Germinal center (tissue), 1 donor: Measurements from ENCODE around the gene OLA1.

Experiments
- DNase-seq: peaks from one replicate; pipeline ENCODE4 v3.0.0; 2012; ENCODE audit warnings: mixed read lengths, low spot score

OLA1 gene

DNA sequence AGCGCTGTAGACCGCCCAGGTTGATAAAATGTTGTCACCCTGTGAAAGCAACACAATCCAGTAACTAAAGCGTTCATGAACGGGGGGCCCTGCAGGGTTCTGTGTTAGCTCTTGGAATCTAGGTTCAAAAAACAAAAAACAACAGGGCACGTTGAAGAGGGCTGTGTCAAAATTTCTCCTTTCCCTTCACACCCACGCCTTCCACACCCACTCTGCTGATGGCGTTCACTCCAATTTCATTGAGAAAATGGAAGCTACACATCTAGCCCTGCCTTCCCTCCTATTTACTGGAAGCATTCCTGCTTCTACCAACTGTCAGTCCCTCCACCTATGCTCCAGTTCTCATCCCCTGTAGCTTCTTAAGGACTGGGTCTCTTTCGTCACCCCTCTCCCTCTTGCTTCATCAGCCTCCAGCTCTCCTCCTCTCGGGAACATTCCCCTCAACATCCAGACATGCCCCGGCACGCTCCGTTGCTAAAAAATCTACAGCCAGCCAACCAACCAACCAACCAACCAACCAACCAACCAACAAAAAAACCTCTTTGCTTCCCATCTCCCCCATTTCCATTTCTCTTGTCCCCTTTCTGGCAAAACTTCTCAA, 184.7 kb downstream of the OLA1 start:
- DNase-seq: no peak

DNA sequence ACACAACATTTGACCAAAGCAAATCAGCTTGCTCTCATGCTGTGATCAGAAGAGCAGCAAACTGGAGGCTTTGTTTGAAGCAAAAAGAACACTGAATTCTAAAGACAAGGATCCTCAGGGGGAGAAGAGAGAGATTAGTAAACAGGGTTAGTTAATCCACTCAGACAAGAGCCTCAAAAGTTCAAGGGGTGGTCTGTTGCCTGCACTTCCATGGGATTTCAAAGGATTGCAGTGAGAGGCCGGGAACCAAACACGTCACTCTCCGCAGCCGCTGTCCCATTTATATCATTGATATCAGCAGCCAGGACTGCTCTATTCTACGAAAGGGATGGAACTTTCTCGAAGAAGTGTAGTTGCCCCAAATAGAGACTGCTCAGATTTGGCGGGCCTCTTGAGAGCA, 185.4 kb downstream of the OLA1 start:
- DNase-seq: no peak

DNA sequence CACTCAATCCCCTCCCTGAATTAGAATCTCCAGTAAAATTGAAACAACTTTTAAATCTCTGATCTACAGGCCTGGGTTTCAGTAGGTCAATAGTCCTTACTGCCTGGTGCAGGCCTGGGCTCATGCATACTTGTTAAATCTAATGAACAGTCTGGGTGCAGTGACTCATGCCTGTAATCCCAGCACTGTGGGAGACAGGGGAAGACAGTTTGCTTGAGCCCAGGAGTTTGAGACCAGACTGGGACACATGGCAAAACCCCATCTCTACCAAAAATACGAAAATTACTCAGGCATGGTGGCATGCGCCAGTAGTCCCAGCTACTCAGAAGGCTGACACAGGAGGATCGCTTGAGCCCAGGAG, 188.5 kb downstream of the OLA1 start:
- DNase-seq: no peak

DNA sequence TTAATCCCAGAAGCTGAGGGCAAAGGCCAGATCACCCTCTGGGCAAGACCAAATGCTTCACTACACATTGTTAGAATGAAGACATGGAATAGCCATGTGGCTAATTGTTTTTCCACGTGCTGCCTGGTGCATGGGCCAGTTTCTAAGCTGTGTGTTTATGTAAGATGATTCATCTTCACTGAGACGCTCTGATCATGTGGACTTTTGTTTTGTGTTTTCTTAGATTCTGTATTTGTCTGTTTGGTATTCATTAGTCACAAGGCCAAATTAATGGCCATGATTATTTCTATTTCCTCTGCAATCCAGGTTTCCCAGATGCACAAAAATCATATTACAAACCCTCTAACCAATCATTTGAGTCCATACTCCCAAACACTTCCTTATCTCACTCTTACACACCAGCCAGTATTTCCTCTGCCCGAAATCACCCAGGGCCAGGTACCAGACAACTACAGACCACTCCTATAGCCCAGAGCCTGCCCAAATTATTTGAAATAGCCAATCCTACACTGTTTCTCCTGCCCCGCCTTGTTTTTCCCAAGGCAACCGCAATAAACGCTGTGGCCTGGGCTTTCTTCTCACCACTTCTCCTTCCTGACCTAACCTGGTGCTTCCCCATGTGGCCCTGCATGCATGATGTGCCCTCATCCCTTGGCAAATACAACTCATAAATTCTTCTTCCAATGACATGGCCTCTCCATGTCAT, 189.0 kb downstream of the OLA1 start:
- DNase-seq: no peak

DNA sequence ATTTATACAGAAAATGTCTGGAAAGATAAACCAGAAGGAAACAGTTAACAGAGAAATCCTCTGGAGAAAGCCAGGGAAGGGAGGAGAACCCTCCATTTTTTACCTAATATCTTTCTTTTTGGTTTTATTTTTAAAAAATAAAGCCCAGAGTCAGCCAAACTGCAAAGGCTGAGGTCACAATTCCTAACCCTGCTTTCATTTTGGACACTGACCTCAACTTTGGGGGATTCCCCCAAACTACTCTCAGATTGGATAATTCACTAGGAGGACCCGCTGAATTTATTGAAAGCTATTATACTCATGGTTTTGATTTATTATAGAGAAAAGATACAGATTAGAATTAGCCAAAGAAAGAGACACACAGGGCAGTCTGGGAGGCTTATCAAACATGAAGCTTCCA, 189.9 kb downstream of the OLA1 start:
- no peak for DNase-seq

DNA sequence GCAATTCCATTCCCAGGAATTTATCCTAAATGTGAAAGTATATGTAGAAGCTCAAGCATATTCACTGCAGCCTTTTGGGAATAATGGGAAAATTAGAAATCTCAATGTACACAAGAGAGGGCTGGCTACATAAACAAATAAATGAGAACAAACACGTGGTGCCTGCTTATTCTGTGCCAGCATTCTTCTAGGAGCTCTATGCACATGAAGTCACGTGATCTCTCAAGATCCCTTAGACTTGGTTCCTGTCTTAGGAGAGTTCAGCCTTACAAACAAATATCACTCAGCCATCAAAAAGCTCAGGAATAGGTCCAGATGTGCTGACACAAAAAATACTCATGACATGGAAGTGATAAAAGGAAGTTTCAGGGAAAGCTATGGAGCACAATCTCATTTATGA, 190.3 kb downstream of the OLA1 start:
- DNase-seq: no peak

DNA sequence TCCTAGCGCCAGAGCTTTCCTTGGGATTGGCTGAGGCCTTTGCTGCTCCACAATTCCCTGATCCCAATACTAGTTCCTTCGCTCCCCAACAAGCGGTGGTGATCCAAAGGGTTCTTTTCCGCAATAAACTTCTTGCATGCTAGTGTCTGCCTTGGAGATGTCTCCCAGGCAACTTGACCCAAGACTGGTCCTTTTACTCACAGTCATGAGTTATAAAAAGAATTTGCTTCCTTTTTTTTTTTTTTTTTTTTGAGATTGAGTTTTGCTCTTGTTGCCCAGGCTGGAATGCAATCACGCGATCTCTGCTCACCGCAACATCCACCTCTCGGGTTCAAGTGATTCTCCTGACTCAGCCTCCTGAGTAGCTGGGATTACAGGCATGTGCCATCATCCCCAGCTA, 193.4 kb downstream of the OLA1 start:
- DNase-seq: no peak

DNA sequence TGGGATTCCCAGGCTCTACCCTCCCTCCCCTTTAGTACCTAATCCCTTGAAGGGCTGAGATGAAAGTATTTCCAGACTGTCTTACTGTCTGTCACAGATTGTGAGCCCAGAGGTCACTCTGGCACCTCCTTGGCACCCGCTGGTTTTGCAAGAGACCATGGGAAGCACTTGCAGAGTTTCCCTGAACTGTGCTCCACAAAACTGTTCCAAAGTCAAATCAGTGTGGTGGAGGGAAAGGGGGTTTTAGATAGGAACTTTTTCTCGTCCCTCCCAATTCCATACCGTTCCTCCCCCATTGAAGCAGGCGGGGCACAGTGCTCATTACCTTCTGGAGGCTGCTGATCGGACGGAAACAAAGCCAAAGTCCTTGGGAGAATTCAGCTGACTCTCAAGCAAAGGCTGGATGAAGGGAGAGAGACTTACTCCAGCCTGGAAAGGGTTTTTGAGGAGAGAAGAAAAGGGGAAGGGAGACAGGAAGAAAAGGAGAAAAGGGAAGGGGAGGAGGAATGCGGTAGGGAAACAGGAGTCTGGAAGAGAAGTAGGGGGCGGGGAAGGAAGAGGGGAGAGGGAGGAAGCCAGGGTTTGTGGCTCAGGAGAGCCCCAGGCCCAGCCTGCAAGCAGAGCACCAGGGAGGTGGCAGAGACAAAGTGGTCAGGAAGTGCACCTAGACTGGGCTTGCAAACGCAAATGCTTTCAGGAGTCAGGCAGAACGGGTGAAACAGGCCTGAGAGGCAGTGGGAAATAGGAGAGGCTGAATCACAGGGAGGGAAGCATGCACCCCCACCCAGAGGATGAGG, 194.8 kb downstream of the OLA1 start:
- no peak for DNase-seq

DNA sequence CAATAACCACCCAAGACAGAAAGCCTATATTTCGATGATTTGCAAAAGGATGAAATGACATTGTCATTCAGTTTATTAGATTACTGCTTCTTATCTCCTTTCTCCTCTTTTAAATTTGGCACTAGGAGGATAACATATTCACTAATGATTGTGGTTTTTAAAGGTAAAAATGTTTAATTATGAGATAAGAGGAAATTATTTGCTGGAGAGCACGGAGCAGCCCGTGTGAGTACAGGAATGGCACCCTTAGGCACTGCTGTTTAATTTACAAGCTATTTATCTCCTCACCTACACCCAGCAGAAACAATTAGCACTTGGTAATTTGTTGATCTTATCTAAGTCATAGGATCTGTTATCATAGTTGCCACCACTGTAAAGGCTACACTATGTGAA, 195.8 kb downstream of the OLA1 start:
- DNase-seq: no peak

DNA sequence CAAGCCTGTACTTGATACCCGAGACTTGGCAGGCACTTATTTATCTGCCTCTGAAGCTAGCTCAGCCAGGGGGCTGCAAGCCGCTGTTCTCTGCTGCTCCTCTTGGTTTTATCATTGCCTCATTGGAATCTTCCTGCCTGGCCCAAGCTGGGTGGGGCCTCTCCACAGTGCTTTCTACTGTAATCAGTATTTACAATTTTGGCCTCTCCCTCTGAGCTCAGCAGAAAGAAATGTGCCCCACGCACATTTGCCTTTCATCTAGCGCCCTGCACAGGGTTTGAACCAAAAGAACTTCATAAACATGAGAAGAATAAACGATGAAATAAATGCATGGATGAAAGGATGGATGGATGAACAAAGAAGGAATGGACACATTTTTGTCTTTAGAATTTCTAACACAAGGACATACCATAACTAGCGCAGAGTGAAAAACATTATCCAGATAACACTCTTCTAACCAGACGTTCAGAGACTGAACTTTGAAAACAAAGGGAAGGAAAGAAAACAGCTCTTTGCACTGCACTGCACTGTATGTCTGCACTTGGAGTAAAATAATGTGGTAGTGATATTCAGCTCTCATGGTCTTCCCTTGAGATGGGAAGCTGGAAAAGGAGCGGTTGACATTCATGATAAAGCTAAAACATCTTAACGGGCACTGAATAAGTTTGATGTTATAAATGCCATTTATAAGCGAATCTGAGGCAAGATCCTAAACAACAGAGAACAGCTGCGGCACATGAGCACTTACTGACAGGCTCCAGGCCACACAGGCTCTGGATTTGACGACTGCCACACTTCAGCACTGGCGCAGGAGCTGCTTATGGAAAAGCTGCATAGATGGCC, 196.4 kb downstream of the OLA1 start:
- no peak for DNase-seq

DNA sequence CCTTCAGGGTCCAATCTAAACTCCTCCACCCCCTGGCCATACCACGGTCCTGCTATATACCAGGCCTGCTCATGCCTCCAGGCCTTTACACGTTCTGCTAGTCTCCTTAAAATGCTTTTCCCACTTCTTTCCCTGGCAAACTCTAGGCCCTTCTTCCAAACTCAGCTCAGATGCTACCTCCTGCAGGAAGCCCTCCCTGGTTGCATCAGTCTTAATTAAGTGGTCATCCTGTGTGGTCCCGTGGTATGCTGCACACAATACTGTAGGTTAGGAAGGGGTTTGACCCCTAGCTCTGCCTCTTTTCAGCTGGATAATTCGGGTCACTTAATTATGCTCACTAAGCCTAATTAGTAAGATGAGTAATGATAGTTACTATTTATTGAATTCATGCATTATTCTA, 197.3 kb downstream of the OLA1 start:
- DNase-seq: no peak

DNA sequence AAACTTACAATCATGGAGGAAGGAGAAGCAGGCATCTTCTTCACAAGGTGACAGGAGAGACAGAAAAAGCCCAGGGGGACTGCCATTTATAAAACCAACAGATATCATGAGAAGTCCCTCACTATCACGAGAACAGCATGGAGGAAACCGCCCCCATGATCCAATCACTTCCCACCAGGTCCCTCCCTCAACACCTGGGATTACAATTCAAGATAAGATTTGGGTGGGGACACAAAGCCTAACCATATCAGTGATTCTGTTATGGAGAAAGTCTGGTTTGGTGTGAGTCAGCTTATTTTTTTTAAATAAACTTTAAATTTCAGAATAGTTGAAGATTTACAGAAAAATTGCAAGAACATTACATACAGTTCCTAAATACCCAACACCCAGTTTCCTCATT, 198.4 kb downstream of the OLA1 start:
- DNase-seq: no peak

DNA sequence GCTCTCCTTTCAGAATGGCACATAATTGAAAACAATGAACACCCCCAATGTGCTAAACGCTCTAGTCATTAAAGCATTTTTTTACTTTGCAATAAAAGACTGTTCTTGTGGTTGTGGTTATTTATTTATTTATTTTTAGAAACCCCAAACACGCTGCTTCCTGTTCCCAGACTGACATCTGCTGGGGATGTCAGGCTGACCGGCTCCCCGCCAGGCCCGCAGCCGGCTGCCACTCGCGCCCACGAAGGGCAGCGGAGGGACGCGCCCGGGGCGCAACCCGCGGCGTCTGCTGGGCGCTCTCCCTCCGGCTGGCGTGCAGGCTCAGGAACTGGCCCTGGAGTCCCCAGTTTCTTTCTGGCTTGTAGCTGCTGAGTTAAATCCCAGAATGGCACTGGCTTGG, 200.1 kb downstream of the OLA1 start:
- peak; percentile 18 for DNase-seq

DNA sequence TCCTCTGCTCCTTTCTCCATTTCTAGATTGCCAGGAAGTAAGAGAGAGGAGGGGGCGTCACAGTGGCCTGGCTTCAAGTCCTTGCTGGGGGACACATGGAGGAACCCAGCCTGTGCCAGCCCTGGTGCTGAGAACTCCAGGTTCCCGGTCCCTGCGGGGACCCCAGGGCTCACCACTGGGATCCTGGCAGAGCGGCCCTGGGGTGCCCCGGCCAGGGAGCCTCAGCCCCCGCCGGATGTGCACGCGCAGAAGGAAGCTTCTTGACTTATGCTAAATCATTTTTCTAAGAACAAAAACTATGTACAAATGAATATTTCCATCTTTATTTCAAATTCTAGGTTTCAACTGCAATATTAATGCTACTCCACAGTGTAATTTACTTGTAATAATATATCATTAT, 200.6 kb downstream of the OLA1 start:
- DNase-seq: no peak

DNA sequence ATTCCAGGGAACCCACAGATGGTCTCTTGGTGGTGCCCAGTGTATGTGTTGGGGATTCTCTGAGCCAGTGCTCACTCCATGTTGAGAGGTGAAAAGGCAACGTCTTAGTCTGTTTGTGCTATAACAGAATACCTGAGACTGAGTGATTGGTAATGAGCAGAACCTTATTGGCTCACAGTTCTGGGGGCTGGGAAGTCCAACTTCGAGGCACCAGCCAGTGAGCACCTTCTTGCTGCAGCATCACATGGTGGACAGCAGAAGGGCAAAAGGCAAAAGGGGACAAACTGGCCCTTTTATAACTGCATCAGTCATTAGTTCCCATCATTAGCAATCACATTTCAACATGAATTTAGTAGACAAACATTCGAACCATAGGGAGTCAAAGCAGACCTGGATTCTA, 202.2 kb downstream of the OLA1 start:
- DNase-seq: no peak

DNA sequence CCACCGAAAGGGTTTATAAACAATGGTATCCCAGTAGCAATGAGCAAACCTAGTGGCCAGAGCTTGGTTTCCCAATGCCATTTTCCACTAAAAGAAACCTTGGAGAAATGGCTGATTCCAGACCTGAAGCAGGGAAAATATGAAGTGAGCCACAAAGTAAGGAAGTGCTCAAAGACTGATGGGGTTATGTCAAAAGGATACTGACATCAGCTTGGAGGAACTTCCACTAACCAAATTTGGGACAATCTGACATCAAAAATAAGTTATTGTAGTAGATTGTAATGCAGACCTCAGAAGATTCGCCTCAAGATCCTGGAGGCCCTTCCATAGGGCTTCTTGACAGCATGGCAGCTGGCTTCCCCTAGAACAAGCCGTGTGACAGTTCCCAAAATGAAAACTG, 203.8 kb downstream of the OLA1 start:
- DNase-seq: no peak

DNA sequence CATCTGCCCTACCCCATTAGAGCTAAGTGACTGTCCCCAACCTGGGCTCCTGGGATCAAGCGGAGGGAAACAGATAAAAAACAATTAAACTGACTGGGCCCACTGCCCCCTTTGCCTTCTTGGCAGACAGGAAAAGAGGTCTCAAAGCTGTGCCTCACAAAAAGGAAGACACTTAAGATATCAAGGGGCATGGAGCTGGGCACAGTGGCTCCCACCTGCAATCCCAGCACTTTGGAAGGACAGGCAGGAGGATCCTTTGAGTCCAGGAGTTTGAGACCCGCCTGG, 208.0 kb downstream of the OLA1 start:
- no peak for DNase-seq

DNA sequence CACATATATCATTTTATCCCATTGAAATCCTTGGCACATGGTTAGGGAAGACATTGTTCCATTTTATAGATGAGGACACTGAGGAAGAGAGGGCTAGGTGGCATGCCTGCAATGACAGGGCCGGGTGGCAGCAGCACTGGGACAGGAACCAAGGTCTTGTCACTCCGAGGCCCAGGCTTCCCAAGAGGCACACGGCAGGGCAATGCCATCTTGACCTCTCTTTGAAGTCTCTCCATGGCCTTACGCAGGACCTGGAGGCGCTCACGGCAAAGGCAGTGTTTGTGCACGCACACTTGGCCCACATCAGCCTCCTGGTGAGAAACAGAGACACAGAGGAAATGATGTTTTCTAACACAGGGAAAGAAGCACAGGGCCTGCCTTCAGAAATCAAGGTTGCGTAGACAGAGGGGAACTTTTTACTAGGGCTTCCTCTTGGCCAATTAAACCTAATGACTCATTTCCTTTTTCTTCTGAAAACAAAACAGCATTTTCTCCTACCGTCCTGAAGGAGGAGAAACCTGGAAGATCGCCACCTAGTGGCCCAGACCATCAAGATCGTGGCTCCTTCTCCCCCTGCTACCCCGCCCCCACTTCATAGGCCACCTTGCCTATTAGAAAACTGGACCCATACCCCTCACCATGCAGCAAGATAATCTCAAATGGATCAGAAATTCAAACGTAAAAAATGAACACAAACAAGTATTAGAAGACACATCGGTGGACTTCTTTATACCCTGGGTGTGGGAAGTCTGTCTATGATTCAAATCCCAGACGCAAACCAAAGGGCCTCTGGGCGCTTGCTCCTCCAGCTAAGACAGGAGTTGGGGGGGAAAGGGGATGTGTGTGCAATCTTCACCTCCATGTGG, 208.5 kb downstream of the OLA1 start:
- DNase-seq: peak; percentile 82

DNA sequence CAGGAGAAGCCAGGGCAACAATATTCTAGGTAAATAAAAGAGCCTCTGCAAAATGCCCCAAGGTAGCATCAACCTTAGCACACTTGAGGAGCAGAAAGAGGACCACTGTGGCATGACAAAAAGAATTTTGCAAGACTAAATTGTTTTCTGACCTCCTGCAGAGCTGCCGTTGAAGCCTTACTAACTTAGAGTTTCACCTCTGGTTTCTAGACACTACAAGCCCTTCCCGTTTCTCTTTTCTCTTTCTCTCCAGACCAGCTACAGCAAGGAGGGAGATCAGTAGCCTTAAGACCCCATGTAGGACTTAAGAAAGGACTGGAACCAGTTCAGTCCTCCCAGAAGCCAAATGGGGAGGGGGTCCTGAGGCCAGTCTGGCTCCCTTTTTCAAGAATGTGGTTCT, 209.9 kb downstream of the OLA1 start:
- DNase-seq: no peak

DNA sequence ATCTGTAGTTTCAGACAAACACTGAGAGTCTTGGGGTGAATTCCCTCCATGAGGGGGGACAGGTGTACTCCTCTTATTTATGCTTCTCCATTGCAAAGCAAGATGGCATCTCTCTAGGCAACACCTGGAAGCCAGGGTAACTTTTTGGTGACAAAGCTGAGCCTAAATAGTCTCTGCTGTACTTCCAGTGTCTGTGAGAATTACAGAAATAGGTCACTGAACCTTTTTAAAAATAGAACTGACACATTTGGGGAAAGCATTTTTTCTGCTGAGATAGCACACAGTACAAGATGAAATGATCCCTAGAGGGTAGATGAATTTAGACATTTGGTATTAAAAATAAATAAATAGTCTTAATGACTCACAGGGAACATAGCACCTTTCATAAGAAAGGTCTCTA, 211.5 kb downstream of the OLA1 start:
- DNase-seq: no peak

DNA sequence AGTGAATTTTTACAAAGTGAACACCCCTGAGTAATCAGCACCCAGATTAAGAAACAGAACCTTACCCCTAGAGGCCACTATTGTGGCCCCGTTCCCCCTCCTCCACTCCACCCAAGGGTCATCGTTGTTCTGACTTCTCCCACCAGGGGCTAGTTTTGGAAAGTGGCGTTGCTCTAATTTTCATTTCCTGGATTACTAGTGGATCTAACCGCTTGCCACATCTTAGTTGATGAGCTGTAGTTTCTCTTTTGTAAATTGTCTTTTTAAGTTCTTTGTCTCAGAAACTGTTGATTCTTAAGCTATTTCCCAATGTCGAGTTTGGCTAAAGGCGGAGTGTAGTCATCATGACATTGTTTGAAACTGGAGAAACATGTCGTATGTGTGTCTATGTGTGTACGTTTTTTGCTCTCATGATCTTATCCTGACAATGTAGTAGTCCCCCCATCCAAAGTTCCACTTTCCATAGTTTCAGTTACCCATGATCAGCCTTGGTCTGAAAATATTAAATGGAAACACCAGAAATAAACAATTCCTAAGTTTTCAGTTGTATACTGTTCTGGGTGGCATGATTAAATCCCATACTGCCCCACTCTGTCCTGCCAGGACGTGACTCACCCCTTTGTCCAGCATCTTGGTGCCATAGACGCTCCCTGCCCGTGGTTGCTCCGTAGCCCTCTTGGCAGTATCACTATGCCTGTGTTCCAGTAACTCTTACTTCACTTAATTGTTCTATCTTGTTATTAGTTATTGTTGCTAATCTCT, 212.2 kb downstream of the OLA1 start:
- no peak for DNase-seq
